GM12878 (cell line): ENCODE measurements around the gene CDPF1. TPM values are rescaled to one million over a fixed set of nuclear protein-coding genes. Genes with fewer than 3 reads are reported as not detected.

Source experiments
- ATAC-seq: fragments of 200-7000 bp; cut with Tn5 transposase; 3 replicates; pipeline ENCODE4 v1.9.1; 2020; ENCODE audit warnings: mild to moderate bottlenecking, moderate library complexity
- BruUV-seq: library from RNA; stranded (reverse); fragments of 400-500 nt; replicated peaks from 2 replicates; lab custom pipeline; 2021; lab: Mats Ljungman, UMichigan
- CTCF ChIA-PET: fragments of 300-600 bp; sonication (Branson Sonifier 250); formaldehyde crosslinking; extraction: SDS; loops from one replicate; lab custom pipeline; 2021; ENCODE audit warnings: inconsistent platforms; lab: Yijun Ruan, JAX
- POLR2A ChIA-PET: fragments of 350-600 bp; formaldehyde crosslinking; extraction: SDS; loops from one replicate; lab custom pipeline; 2021; ENCODE audit warnings: inconsistent platforms; lab: Charles Lee
- RAD21 ChIA-PET: fragments of 300-600 bp; sonication (Branson Sonifier 250); formaldehyde crosslinking; loops from one replicate; lab custom pipeline; 2023; ENCODE audit warnings: antibody characterized with exemption; ENCODE audit not compliant: unreplicated experiment; lab: Charles Lee
- SMC1A ChIA-PET: fragments of 300-600 bp; sonication (Branson Sonifier 250); formaldehyde crosslinking; loops from one replicate; lab custom pipeline; 2023; ENCODE audit not compliant: unreplicated experiment, uncharacterized antibody; lab: Charles Lee
- DNase-seq: peaks from one replicate; pipeline ENCODE4 v3.0.0-alpha.2; 2011; ENCODE audit warnings: low read depth, low spot score
- FAIRE-seq: peaks from 3 replicates; lab custom pipeline; 2011; peaks lifted over from hg19 to GRCh38; lab: Jason Lieb, UNC
- H2AFZ ChIP-seq: 2 replicates; pipeline ENCODE4 v1.6.0; 2011; ENCODE audit warnings: low read depth, low read length, control low read depth; ENCODE audit not compliant: control insufficient read depth
- H3K27ac ChIP-seq: 2 replicates; pipeline ENCODE4 v1.5.1; 2011; ENCODE audit warnings: control low read depth; ENCODE audit not compliant: control insufficient read depth, insufficient read depth
- H3K27me3 ChIP-seq, 2 experiments: replicated peaks in 1 of 2; 2 replicates each; pipeline versions ENCODE4 v1.6.0 to v1.6.1; 2011; ENCODE audit warnings: low read length in 1 of 2; ENCODE audit not compliant: control insufficient read depth in 2 of 2, insufficient read depth in 2 of 2
- H3K36me3 ChIP-seq, 2 experiments: 2 replicates each; pipeline ENCODE4 v1.5.1; 2011; ENCODE audit warnings: low read length in 1 of 2; ENCODE audit not compliant: control insufficient read depth in 2 of 2, insufficient read depth in 2 of 2
- H3K4me1 ChIP-seq: 2 replicates; pipeline ENCODE4 v1.6.1; 2011; ENCODE audit warnings: mild to moderate bottlenecking, low read length, moderate library complexity, mixed read lengths; ENCODE audit not compliant: control insufficient read depth, insufficient read depth
- H3K4me2 ChIP-seq: 2 replicates; pipeline ENCODE4 v1.6.0; 2011; ENCODE audit warnings: control low read depth; ENCODE audit not compliant: control insufficient read depth, insufficient read depth
- H3K4me3 ChIP-seq: fragments of 200-600 bp; sonication (generic); 2 replicates; pipeline ENCODE4 v1.5.1; 2016
- H3K79me2 ChIP-seq: 2 replicates; pipeline ENCODE4 v1.6.0; 2011; ENCODE audit warnings: low read length; ENCODE audit not compliant: control insufficient read depth, insufficient read depth
- H3K9ac ChIP-seq: 2 replicates; pipeline ENCODE4 v1.8.0; 2011; ENCODE audit warnings: low read length, control low read depth, mixed read lengths; ENCODE audit not compliant: control insufficient read depth, insufficient read depth
- H3K9me3 ChIP-seq: replicated peaks from 3 replicates; pipeline ENCODE4 v1.5.1; 2011; ENCODE audit warnings: mild to moderate bottlenecking, low read length; ENCODE audit not compliant: control insufficient read depth, insufficient read depth
- H4K20me1 ChIP-seq: 2 replicates; pipeline ENCODE4 v1.6.0; 2011; ENCODE audit not compliant: control insufficient read depth, insufficient read depth
- CHD1 ChIP-seq: IDR thresholded peaks from 2 replicates; pipeline ENCODE4 v1.6.1; 2012; ENCODE audit warnings: low read depth, low read length, improper control_type of control experiment
- CHD4 ChIP-seq: fragments of 200-600 bp; sonication (generic); IDR thresholded peaks from 2 replicates; pipeline ENCODE4 v1.6.1; 2016; ENCODE audit warnings: mild to moderate bottlenecking
- FOXK2 ChIP-seq: fragments of 450-650 bp; IDR thresholded peaks from 2 replicates; pipeline ENCODE4 v1.6.1; 2017; ENCODE audit warnings: mild to moderate bottlenecking, moderate library complexity
- GATAD2B ChIP-seq: fragments of 450-650 bp; conservative IDR thresholded peaks from 2 replicates; pipeline ENCODE4 v1.6.1; 2017; ENCODE audit warnings: low read depth, mild to moderate bottlenecking, moderate library complexity
- IKZF2 ChIP-seq, 2 experiments: fragments of 450-650 bp; IDR thresholded peaks; 2 replicates each; pipeline ENCODE4 v1.6.1; 2017; ENCODE audit warnings: mild to moderate bottlenecking in 2 of 2, moderate library complexity in 2 of 2
- IRF3 ChIP-seq: fragments of 450-650 bp; IDR thresholded peaks from 2 replicates; pipeline ENCODE4 v1.6.1; 2014; ENCODE audit warnings: mild to moderate bottlenecking
- JUNB ChIP-seq: IDR thresholded peaks from 2 replicates; pipeline ENCODE4 v1.6.1; 2016; ENCODE audit warnings: antibody characterized with exemption, mild to moderate bottlenecking
- JUND ChIP-seq: IDR thresholded peaks from 2 replicates; pipeline ENCODE4 v1.6.1; 2012; ENCODE audit warnings: low read depth, mild to moderate bottlenecking, low read length, improper control_type of control experiment, moderate library complexity
- KAT2A ChIP-seq: conservative IDR thresholded peaks from 2 replicates; pipeline ENCODE4 v1.6.1; 2011; ENCODE audit warnings: low read depth, low read length; ENCODE audit not compliant: control insufficient read depth
- MEF2A ChIP-seq: IDR thresholded peaks from 2 replicates; pipeline ENCODE4 v1.6.1; 2011; ENCODE audit warnings: low read depth, mild to moderate bottlenecking, low read length, moderate library complexity; ENCODE audit not compliant: insufficient read depth
- NFXL1 ChIP-seq: fragments of 450-650 bp; IDR thresholded peaks from 2 replicates; pipeline ENCODE4 v1.6.1; 2017; ENCODE audit warnings: antibody characterized with exemption, mild to moderate bottlenecking, borderline replicate concordance
- NKRF ChIP-seq: fragments of 450-650 bp; conservative IDR thresholded peaks from 2 replicates; pipeline ENCODE4 v1.6.1; 2017; ENCODE audit warnings: mild to moderate bottlenecking, moderate library complexity
- PML ChIP-seq: IDR thresholded peaks from 2 replicates; pipeline ENCODE4 v1.6.1; 2012; ENCODE audit warnings: low read length, inconsistent platforms
- POLR2A ChIP-seq: IDR thresholded peaks from 2 replicates; pipeline ENCODE4 v1.6.1; 2011; ENCODE audit warnings: low read depth, mild to moderate bottlenecking, low read length
- RAD51 ChIP-seq: fragments of 450-650 bp; IDR thresholded peaks from 2 replicates; pipeline ENCODE4 v1.6.1; 2016; ENCODE audit warnings: moderate library complexity, mild to moderate bottlenecking, inconsistent platforms
- SP1 ChIP-seq: IDR thresholded peaks from one replicate; pipeline ENCODE4 v1.6.1; 2011; ENCODE audit warnings: low read depth, low read length
- SRF ChIP-seq, 2 experiments: IDR thresholded peaks; 2 replicates each; pipeline ENCODE4 v1.6.1; 2011; ENCODE audit warnings: low read depth in 2 of 2, low read length in 2 of 2, mild to moderate bottlenecking in 1 of 2, moderate library complexity in 1 of 2
- ZNF207 ChIP-seq: fragments of 450-650 bp; IDR thresholded peaks from 2 replicates; pipeline ENCODE4 v1.6.1; 2014; ENCODE audit warnings: antibody characterized with exemption, mild to moderate bottlenecking, borderline replicate concordance
- WGBS: methylation state at CpG from one replicate; pipeline ENCODE4 v1.1.6; 2016; ENCODE audit warnings: low lambda C conversion rate; ENCODE audit not compliant: insufficient replicate concordance, insufficient coverage; ENCODE audit errors: missing lambda C conversion rate; 5-methylcytosine and 5-hydroxymethylcytosine counted together
- in situ Hi-C: fragments of 300-500 bp; cut with MboI; formaldehyde crosslinking; loops from 9 replicates; pipeline ENCODE4 v1.14.3; 2018; ENCODE audit warnings: mixed read lengths
- intact Hi-C: fragments of 100-400 bp; cut with micrococcal nuclease; formaldehyde crosslinking; loops from one replicate; pipeline ENCODE4 v1.14.2; 2022; ENCODE audit not compliant: unreplicated experiment
- polyA plus RNA-seq, 11 experiments: library from polyadenylated mRNA; depleted of rRNA in 4 of 11; unstranded in 6 of 11; stranded (reverse) in 5 of 11; fragments of >200 nt; fragmentation: Nextera tagmentation in 4 of 11; fragmentation: Illumina TruSeq in 1 of 11; extraction: Ambion mirVana in 4 of 11; extraction: Trizol in 1 of 11; gene quantifications; 1 replicate in 1 of 11; 2 replicates in 10 of 11; pipeline versions ENCODE4 v1.2.1 to v1.2.3, GENCODE V29; 2011 to 2016; ENCODE audit warnings: inconsistent platforms in 2 of 11, missing spikeins in 2 of 11, low read depth in 1 of 11
- total RNA-seq, 4 experiments: library from RNA; depleted of rRNA in 3 of 4; stranded (reverse); fragments of >200 nt in 3 of 4; fragmentation: Illumina TruSeq in 1 of 4; extraction: Trizol in 1 of 4; gene quantifications; 2 replicates each; pipeline versions ENCODE4 v1.2.1 to v1.2.3, GENCODE V29; 2013 to 2021
- TF ChIP-seq, protein P1 (sequence below): IDR thresholded peaks from 2 replicates; pipeline ENCODE4 v1.6.1; 2011; ENCODE audit warnings: low read depth, low read length, improper control_type of control experiment, borderline replicate concordance

CDPF1 gene
- total and polyA plus RNA-seq, 10 of the 15 experiments (the other 5 are each of a cell fraction or from before 2014, with no cell fraction given), result 1.0 to 22.4 (median 7.9) TPM

DNA sequence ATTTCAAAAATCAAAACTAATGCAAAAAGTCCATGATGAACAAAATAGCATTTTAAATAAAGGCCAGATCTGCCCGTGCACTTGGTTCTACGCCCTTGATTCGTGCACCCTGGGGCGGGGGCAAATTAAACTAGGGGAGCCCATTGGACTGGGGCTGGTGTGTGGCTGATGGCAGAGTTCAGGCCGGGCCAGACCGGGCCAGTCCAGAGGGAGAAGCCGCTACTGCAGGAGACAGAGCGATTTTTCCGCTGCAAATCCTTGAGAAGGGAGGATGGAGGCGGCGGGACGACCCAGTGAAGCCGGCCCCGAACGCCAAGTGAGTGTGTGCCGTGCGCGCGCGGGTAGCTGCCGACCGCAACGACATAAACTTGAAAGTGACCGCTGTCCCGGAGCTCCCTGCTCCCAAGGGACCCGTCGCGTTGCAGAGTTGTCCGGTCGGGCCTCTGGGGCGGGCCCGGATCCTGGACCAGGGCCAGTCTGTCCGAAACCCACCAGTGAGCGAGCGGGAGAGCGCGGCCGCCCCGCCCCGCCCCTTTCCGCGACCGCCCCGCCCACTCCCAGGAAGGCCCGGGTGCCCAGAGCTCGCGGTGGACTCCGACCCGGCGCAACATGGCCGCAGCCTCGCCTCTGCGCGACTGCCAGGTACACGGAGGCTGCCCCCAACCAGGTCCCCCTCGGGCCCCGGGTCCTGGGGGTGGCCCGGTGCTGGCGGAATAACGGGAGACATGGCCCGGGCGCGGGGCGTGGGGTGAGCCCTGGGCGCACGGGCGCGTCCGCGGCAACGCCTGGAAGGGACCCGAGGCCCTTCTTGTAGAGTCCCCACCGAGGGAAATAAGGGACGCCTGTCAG, 17.6 kb upstream of the CDPF1 start, which contains the start of gene TTC38:
TTC38 (plus strand) TSS at position 578 of the 849 bp plus-strand sequence; CDS start at position 610, 32 bp downstream.
- DNase-seq, result no peak
- no peak for FAIRE-seq
- Histone ChIP-seq H3K9me3 (peaks cover 10% of the 10 kb centered on the region; the same call in 2 of the 3 replicates), H3K4me1 (peaks cover 5% of the 10 kb centered on the region), H2AFZ (peak within 1 kb of the TSS; percentile 87), H3K9ac (peak within 1 kb of the TSS; percentile 70), H3K27ac (peak within 1 kb of the TSS; percentile 44; the same call in 1 of the 2 replicates), H3K27me3 (peaks cover 0 to 2% of the 10 kb centered on the region in 2 experiments; a peak in 2 of 4 replicates), H3K4me3 (peak within 1 kb of the TSS; percentile 91), H3K79me2 (peaks cover 3% of the 10 kb centered on the region; the same call in 1 of the 2 replicates), H4K20me1 (no peaks in the 10 kb centered on the region), H3K36me3 (no peaks in the 10 kb centered on the region; a peak in 2 of 4 replicates), H3K4me2 (peak within 1 kb of the TSS; percentile 98)
- ChIA-PET CTCF (interaction anchor here (0.7 to 1.7 kb wide), 4 partner anchors 16 to 494 kb away, joined by 3 to 4 read pairs (median 4); partner anchors contain the start of gene CDPF1), SMC1A (interaction anchor here (0.8 to 1.3 kb wide), 4 partner anchors 10 to 119 kb away, joined by 3 to 5 read pairs (median 4); no protein-coding TSS in a partner anchor), RAD21 (interaction anchor here (0.6 to 1.0 kb wide), 4 partner anchors 9 to 34 kb away, joined by 3 to 8 read pairs (median 5); partner anchors contain the start of gene GTSE1), POLR2A (interaction anchor here (0.7 to 2.1 kb wide), 4 partner anchors 11 to 110 kb away, joined by 3 to 9 read pairs (median 6); no protein-coding TSS in a partner anchor)
- WGBS, result under 1% methylated on average over 45 of the region's 74 CpGs
- in situ Hi-C loops, result no loop called here
- intact Hi-C loops, result no loop called here
- ATAC-seq, result peak; percentile 99
- no TSS peak for BruUV-seq
- no peak for TF ChIP-seq CHD4
- TF ChIP-seq JUNB, result no peak
- 0 out of 2 replicates have a peak, but pooled peaks have one; percentile 34 for TF ChIP-seq ZNF207
- TF ChIP-seq POLR2A, result peak; percentile 84
- no peak for TF ChIP-seq CHD1
- no peak for TF ChIP-seq PML
- TF ChIP-seq NKRF, result peak; percentile 25; the same call in 1 of the 2 replicates
- TF ChIP-seq SRF (IDR thresholded peaks at IDR 0.05; ENCODE audit: low read depth in 2 of 2, low read length in 2 of 2), result no peak
- TF ChIP-seq GATAD2B, result 0 out of 2 replicates have a peak, but pooled peaks have one; percentile 58
- TF ChIP-seq IRF3, result no peak
- TF ChIP-seq, protein P1, sequence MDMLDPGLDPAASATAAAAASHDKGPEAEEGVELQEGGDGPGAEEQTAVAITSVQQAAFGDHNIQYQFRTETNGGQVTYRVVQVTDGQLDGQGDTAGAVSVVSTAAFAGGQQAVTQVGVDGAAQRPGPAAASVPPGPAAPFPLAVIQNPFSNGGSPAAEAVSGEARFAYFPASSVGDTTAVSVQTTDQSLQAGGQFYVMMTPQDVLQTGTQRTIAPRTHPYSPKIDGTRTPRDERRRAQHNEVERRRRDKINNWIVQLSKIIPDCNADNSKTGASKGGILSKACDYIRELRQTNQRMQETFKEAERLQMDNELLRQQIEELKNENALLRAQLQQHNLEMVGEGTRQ, result no peak
- TF ChIP-seq RAD51, result no peak
- no peak for TF ChIP-seq MEF2A
- TF ChIP-seq SP1, result peak; percentile 35
- TF ChIP-seq JUND, result no peak
- no peak for TF ChIP-seq FOXK2
- no peak for TF ChIP-seq NFXL1
- TF ChIP-seq IKZF2 (IDR thresholded peaks at IDR 0.05), result peak; percentile 21 to 34; a peak in 1 of 4 replicates
- no peak for TF ChIP-seq KAT2A
